H9 (cell line): ENCODE measurements around the gene FBXW4. TPM values are rescaled to one million over a fixed set of nuclear protein-coding genes. Genes with fewer than 3 reads are reported as not detected.

Experiments
- DNase-seq: peaks from one replicate; pipeline ENCODE4 v3.0.0-alpha.2; 2017
- H2AFZ ChIP-seq: one replicate; pipeline ENCODE4 v1.6.1; 2013; ENCODE audit warnings: mild to moderate bottlenecking, low read length, control low read depth, moderate library complexity
- H2AK5ac ChIP-seq: 2 replicates; pipeline ENCODE4 v1.6.1; 2013; ENCODE audit warnings: low read length, control low read depth, mixed read lengths; ENCODE audit not compliant: insufficient read length
- H2BK120ac ChIP-seq: one replicate; pipeline ENCODE4 v1.6.1; 2013; ENCODE audit warnings: low read depth, mild to moderate bottlenecking, low read length, control low read depth, inconsistent platforms; ENCODE audit not compliant: poor library complexity, severe bottlenecking
- H2BK12ac ChIP-seq: 2 replicates; pipeline ENCODE4 v1.6.1; 2013; ENCODE audit warnings: low read length, control low read depth, mixed read lengths, low read depth; ENCODE audit not compliant: insufficient read length
- H2BK15ac ChIP-seq: 2 replicates; pipeline ENCODE4 v1.6.1; 2013; ENCODE audit warnings: low read depth, low read length, control low read depth
- H2BK20ac ChIP-seq: one replicate; pipeline ENCODE4 v1.6.1; 2013; ENCODE audit warnings: low read depth, mild to moderate bottlenecking, low read length, control low read depth, inconsistent platforms; ENCODE audit not compliant: poor library complexity, severe bottlenecking
- H2BK5ac ChIP-seq: 2 replicates; pipeline ENCODE4 v1.6.1; 2013; ENCODE audit warnings: low read length, control low read depth, mixed read lengths; ENCODE audit not compliant: insufficient read length
- H3K14ac ChIP-seq: 2 replicates; pipeline ENCODE4 v1.6.1; 2013; ENCODE audit warnings: low read length, control low read depth; ENCODE audit not compliant: insufficient read depth
- H3K18ac ChIP-seq: 2 replicates; pipeline ENCODE4 v1.6.1; 2013; ENCODE audit warnings: low read depth, mild to moderate bottlenecking, mixed read lengths, low read length, control low read depth; ENCODE audit not compliant: insufficient read length
- H3K23ac ChIP-seq: 2 replicates; pipeline ENCODE4 v1.6.1; 2013; ENCODE audit warnings: low read length, control low read depth, mixed read lengths, low read depth; ENCODE audit not compliant: insufficient read length
- H3K23me2 ChIP-seq: 2 replicates; pipeline ENCODE4 v1.6.1; 2013; ENCODE audit warnings: low read depth, mild to moderate bottlenecking, mixed read lengths, low read length, control low read depth; ENCODE audit not compliant: insufficient read length, poor library complexity, severe bottlenecking
- H3K27ac ChIP-seq: 2 replicates; pipeline ENCODE4 v1.5.1; 2013; ENCODE audit warnings: low read length, control low read depth, mixed read lengths, low read depth; ENCODE audit not compliant: insufficient read length
- H3K27me3 ChIP-seq: 2 replicates; pipeline ENCODE4 v1.6.1; 2013; ENCODE audit warnings: low read length, control low read depth, inconsistent platforms; ENCODE audit not compliant: insufficient read depth
- H3K4ac ChIP-seq: 2 replicates; pipeline ENCODE4 v1.6.1; 2013; ENCODE audit warnings: low read depth, mild to moderate bottlenecking, control low read depth, inconsistent platforms, low read length, moderate library complexity
- H3K4me1 ChIP-seq: 2 replicates; pipeline ENCODE4 v1.6.1; 2013; ENCODE audit warnings: low read length, control low read depth, inconsistent platforms; ENCODE audit not compliant: insufficient read depth
- H3K4me2 ChIP-seq: 2 replicates; pipeline ENCODE4 v1.6.1; 2013; ENCODE audit warnings: low read length, control low read depth, mixed read lengths; ENCODE audit not compliant: insufficient read length, insufficient read depth
- H3K56ac ChIP-seq: 2 replicates; pipeline ENCODE4 v1.6.1; 2013; ENCODE audit warnings: low read depth, mild to moderate bottlenecking, mixed read lengths, low read length, control low read depth; ENCODE audit not compliant: insufficient read length
- H3K79me1 ChIP-seq: 2 replicates; pipeline ENCODE4 v1.6.1; 2013; ENCODE audit warnings: low read depth, mild to moderate bottlenecking, moderate library complexity, low read length, control low read depth, inconsistent platforms; ENCODE audit not compliant: insufficient read depth, poor library complexity, severe bottlenecking
- H3K79me2 ChIP-seq: 2 replicates; pipeline ENCODE4 v1.6.1; 2013; ENCODE audit warnings: low read length, control low read depth, inconsistent platforms; ENCODE audit not compliant: insufficient read depth
- H3K9ac ChIP-seq: 2 replicates; pipeline ENCODE4 v1.6.1; 2013; ENCODE audit warnings: low read length, control low read depth, mixed read lengths; ENCODE audit not compliant: insufficient read length; ENCODE audit errors: extremely low read depth
- H3K9me3 ChIP-seq: one replicate; pipeline ENCODE4 v1.6.1; 2013; ENCODE audit warnings: low read depth, low read length, inconsistent platforms; ENCODE audit not compliant: control insufficient read depth
- H3T11ph ChIP-seq: one replicate; pipeline ENCODE4 v1.6.1; 2013; ENCODE audit warnings: mild to moderate bottlenecking, low read length, control low read depth, inconsistent platforms
- H4K20me1 ChIP-seq: one replicate; pipeline ENCODE4 v1.6.1; 2013; ENCODE audit not compliant: control insufficient read depth, insufficient read length, insufficient read depth
- H4K5ac ChIP-seq: 2 replicates; pipeline ENCODE4 v1.6.1; 2013; ENCODE audit warnings: low read depth, mild to moderate bottlenecking, mixed read lengths, low read length, control low read depth; ENCODE audit not compliant: insufficient read length
- H4K8ac ChIP-seq: replicated peaks from 2 replicates; pipeline ENCODE4 v1.6.1; 2013; ENCODE audit warnings: low read length, control low read depth, mixed read lengths, low read depth; ENCODE audit not compliant: insufficient read length
- H4K91ac ChIP-seq: 2 replicates; pipeline ENCODE4 v1.6.1; 2013; ENCODE audit warnings: low read depth, mild to moderate bottlenecking, moderate library complexity, mixed read lengths, low read length, control low read depth; ENCODE audit not compliant: insufficient read length
- H3K27ac Mint-ChIP-seq, 3 experiments: 2 replicates in 2 of 3; 3 replicates in 1 of 3; pipeline ENCODE4 v1.8.0; 2020 to 2021; ENCODE audit warnings: mixed read lengths in 3 of 3, mild to moderate bottlenecking in 1 of 3, moderate library complexity in 1 of 3
- H3K27me3 Mint-ChIP-seq: 2 replicates; pipeline ENCODE4 v1.8.0; 2021; ENCODE audit warnings: low read depth, mild to moderate bottlenecking, moderate library complexity, mixed read lengths
- H3K36me3 Mint-ChIP-seq, 3 experiments: 2 replicates in 2 of 3; 3 replicates in 1 of 3; pipeline ENCODE4 v1.8.0; 2020 to 2021; ENCODE audit warnings: low read depth in 3 of 3, mixed read lengths in 3 of 3; ENCODE audit not compliant: insufficient read depth in 1 of 3
- H3K4me1 Mint-ChIP-seq, 2 experiments: 2 replicates each; pipeline ENCODE4 v1.8.0; 2020; ENCODE audit warnings: mixed read lengths in 2 of 2
- H3K4me3 Mint-ChIP-seq, 2 experiments: 2 replicates in 1 of 2; 3 replicates in 1 of 2; pipeline ENCODE4 v1.8.0; 2020 to 2021; ENCODE audit warnings: mild to moderate bottlenecking in 2 of 2, mixed read lengths in 2 of 2, moderate library complexity in 1 of 2
- H3K9me3 Mint-ChIP-seq, 2 experiments: 2 replicates in 1 of 2; 3 replicates in 1 of 2; pipeline ENCODE4 v1.8.0; 2020; ENCODE audit warnings: mild to moderate bottlenecking in 2 of 2, mixed read lengths in 2 of 2, moderate library complexity in 1 of 2
- WGBS: extraction: QIAGEN DNeasy Blood & Tissue Kit; methylation state at CpG from one replicate; pipeline ENCODE4 v1.1.7; 2013; ENCODE audit warnings: missing lambda C conversion rate, low lambda C conversion rate, mixed read lengths; ENCODE audit not compliant: insufficient read length; ENCODE audit errors: extremely low coverage; 5-methylcytosine and 5-hydroxymethylcytosine counted together
- total RNA-seq: library from RNA; stranded (reverse); gene quantifications from 2 replicates; pipeline ENCODE4 v1.2.1, GENCODE V29; 2021
- TF ChIP-seq, protein P1 (sequence below): fragments of 200-600 bp; sonication (generic); conservative IDR thresholded peaks from 3 replicates; pipeline ENCODE4 v1.8.0; 2021; ENCODE audit warnings: antibody characterized with exemption, mild to moderate bottlenecking

The FBXW4 gene
- total RNA-seq, 1 experiment from 2014 or later, result 41.6 TPM

DNA sequence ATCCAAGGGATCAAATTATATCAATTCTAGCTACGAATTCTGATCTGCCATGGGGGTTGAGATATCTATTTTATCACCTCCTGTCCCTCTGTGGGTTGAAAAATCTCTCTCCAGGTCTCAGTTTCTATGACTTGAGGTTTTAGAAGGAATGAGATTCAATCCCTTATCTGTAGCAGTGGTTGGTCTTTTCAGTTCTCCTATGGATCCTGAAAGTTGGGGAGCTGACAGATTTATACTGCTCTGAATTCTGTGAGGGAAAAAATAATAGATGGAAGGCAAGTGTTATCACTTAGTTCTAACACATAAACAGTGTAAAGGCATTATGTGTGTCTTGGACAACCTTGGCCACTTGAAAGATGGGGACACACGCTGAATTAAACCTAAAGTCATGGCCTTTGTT, 15.8 kb upstream of the FBXW4 start:
- no peaks in the 10 kb centered on the region for H3K79me2 ChIP-seq

More for the DNA sequence above, 15.8 kb upstream of the FBXW4 start:
- H3K18ac ChIP-seq, result no peak overlapping the region
- Mint-ChIP-seq H3K27me3 (peaks cover 5% of the 10 kb centered on the region), H3K27ac (no peak overlapping the region), H3K4me1 (peaks cover 9 to 10% of the 10 kb centered on the region in 2 experiments), H3K36me3 (no peaks in the 10 kb centered on the region), H3K9me3 (no peaks in the 10 kb centered on the region; a peak in 1 of 5 replicates), H3K4me3 (no peak overlapping the region)
- no peaks in the 10 kb centered on the region for H3K4me1 ChIP-seq
- no peak overlapping the region for H2BK15ac ChIP-seq
- no peak overlapping the region for H2BK12ac ChIP-seq
- H3K4me2 ChIP-seq, result no peak overlapping the region
- TF ChIP-seq, protein P1, sequence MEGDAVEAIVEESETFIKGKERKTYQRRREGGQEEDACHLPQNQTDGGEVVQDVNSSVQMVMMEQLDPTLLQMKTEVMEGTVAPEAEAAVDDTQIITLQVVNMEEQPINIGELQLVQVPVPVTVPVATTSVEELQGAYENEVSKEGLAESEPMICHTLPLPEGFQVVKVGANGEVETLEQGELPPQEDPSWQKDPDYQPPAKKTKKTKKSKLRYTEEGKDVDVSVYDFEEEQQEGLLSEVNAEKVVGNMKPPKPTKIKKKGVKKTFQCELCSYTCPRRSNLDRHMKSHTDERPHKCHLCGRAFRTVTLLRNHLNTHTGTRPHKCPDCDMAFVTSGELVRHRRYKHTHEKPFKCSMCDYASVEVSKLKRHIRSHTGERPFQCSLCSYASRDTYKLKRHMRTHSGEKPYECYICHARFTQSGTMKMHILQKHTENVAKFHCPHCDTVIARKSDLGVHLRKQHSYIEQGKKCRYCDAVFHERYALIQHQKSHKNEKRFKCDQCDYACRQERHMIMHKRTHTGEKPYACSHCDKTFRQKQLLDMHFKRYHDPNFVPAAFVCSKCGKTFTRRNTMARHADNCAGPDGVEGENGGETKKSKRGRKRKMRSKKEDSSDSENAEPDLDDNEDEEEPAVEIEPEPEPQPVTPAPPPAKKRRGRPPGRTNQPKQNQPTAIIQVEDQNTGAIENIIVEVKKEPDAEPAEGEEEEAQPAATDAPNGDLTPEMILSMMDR, result no peak
- no peaks in the 10 kb centered on the region for H3K9me3 ChIP-seq
- no peak overlapping the region for H3K56ac ChIP-seq
- H3K9ac ChIP-seq, result no peak overlapping the region
- no peaks in the 10 kb centered on the region for H3K23me2 ChIP-seq
- H3K27me3 ChIP-seq, result no peaks in the 10 kb centered on the region
- H3K14ac ChIP-seq, result no peak overlapping the region
- H2BK20ac ChIP-seq, result no peak overlapping the region
- DNase-seq, result no peak
- no peak overlapping the region for H3K4ac ChIP-seq
- H3T11ph ChIP-seq, result no peak overlapping the region
- no CpG with 5 or more reads among the region's 2 CpGs for WGBS
- H2BK5ac ChIP-seq, result no peak overlapping the region
- H3K27ac ChIP-seq, result no peak overlapping the region
- H3K79me1 ChIP-seq, result no peaks in the 10 kb centered on the region
- H2AFZ ChIP-seq, result no peak overlapping the region
- no peak overlapping the region for H4K8ac ChIP-seq
- no peak overlapping the region for H2BK120ac ChIP-seq
- no peak overlapping the region for H4K91ac ChIP-seq
- H3K23ac ChIP-seq, result no peak overlapping the region
- no peak overlapping the region for H2AK5ac ChIP-seq
- H4K20me1 ChIP-seq, result no peaks in the 10 kb centered on the region
- H4K5ac ChIP-seq, result no peak overlapping the region
